ENCODE results near the gene EEF1AKMT2. TPM values are rescaled to one million over a fixed set of nuclear protein-coding genes. Genes with fewer than 3 reads are reported as not detected.
A peak's percentile ranks its signal among the peaks of the same experiment; 100 is the strongest.

Gene EEF1AKMT2
- total RNA-seq, 1 experiment from 2014 or later: 21.6 TPM

DNA sequence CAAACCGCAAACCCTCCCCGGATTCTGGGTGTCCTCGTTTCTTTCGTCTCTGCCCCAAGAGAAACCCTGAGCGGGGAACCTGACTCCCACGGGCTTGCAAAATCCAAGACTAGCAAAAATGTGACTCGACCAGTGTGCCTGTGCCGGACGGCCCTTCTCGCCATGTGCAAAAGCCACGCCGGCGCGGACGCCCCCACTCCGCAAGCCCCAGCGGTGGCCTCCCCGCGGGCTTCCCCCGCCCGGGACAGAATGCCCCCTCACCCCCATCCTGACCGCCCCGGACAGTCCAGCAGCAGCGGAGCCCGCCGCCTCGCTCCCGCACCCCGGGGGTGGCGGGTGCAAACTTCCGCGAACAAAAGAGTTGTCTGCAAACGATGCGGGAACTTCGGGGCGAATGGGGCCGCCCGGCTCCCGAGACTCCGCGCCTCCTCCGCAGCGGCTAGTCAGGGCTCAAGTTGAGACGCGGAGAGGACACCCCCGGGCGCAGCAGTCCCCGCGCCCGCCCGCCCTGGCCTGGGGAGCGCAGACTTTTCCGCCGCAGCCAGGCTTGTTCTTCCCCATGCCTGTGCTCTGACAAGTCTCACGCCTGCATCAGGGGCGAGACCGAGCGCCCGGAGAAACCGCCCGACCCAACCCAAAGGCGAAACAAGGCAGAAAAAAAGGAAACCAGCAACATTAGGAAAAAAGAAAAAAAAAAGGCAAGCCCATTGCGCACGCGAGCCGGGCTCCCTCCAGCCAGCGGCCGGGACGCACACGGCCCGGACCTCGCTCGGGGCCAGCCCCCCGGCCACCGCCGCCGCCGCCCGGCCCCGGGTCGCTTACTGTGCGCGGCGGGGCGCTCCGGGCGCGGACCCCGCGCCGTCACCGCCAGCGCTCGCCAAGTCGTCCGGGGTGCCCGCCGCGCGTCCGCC is 48.2 kb downstream of the EEF1AKMT2 start (continued):
- TF ChIP-seq, protein P1, sequence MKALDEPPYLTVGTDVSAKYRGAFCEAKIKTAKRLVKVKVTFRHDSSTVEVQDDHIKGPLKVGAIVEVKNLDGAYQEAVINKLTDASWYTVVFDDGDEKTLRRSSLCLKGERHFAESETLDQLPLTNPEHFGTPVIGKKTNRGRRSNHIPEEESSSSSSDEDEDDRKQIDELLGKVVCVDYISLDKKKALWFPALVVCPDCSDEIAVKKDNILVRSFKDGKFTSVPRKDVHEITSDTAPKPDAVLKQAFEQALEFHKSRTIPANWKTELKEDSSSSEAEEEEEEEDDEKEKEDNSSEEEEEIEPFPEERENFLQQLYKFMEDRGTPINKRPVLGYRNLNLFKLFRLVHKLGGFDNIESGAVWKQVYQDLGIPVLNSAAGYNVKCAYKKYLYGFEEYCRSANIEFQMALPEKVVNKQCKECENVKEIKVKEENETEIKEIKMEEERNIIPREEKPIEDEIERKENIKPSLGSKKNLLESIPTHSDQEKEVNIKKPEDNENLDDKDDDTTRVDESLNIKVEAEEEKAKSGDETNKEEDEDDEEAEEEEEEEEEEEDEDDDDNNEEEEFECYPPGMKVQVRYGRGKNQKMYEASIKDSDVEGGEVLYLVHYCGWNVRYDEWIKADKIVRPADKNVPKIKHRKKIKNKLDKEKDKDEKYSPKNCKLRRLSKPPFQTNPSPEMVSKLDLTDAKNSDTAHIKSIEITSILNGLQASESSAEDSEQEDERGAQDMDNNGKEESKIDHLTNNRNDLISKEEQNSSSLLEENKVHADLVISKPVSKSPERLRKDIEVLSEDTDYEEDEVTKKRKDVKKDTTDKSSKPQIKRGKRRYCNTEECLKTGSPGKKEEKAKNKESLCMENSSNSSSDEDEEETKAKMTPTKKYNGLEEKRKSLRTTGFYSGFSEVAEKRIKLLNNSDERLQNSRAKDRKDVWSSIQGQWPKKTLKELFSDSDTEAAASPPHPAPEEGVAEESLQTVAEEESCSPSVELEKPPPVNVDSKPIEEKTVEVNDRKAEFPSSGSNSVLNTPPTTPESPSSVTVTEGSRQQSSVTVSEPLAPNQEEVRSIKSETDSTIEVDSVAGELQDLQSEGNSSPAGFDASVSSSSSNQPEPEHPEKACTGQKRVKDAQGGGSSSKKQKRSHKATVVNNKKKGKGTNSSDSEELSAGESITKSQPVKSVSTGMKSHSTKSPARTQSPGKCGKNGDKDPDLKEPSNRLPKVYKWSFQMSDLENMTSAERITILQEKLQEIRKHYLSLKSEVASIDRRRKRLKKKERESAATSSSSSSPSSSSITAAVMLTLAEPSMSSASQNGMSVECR (CRISPR knock-in tag; IDR thresholded peaks at IDR 0.05; ENCODE audit: borderline replicate concordance): peak; percentile 44; the same call in 1 of the 2 replicates
- TF ChIP-seq, protein P2, sequence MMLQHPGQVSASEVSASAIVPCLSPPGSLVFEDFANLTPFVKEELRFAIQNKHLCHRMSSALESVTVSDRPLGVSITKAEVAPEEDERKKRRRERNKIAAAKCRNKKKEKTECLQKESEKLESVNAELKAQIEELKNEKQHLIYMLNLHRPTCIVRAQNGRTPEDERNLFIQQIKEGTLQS (CRISPR knock-in tag; conservative IDR thresholded peaks at IDR 0.05): no peak

DNA sequence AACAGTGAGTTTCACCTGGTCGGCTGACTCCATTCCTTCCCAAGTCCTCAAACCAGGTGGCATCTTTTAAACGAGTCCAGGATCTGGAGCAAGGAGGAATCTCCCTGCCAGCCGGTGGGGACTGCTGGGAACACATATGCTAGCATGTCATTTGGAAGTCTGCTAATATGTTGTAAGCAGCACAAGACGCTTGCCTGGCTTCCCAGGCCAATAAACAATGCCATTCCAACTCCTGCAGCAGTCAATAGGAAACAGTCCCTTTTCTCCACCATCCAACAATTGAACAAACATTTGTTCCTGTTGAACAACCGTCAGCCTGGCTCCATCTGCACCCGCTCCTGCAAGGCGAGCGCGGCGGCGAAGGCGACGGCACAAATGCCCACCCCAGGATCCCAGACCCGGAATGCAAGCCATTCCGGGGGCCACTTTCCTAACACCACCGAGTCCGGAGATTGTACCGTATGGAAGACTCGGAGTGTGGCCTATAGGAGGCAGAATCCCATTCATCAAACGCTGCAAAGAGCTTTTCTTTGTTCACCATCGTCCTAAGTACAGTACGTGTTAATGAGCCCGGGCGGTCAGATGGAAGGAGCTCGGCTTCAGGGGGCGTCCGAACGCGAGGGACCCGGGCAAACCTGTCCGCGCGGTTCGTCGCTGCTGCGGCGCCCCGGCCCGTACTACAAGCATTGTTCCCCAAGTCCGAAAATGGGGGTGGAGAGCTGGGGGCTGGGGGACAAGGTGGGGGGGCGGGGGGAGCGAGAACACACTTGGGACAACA is 49.1 kb downstream of the EEF1AKMT2 start:
- H3K4me1 Mint-ChIP-seq: peaks cover 62% of the 10 kb centered on the region
- ChIA-PET CTCF (interaction anchor here (0.6 to 4.9 kb wide), 21 partner anchors 9 to 780 kb away, joined by 3 to 57 read pairs (median 5); no protein-coding TSS in a partner anchor), POLR2A (interaction anchor here (0.6 kb wide), 1 partner anchor 391 kb away, joined by 8 read pairs; no protein-coding TSS in a partner anchor)
- ATAC-seq (peak; percentile 7), DNase-seq (ENCODE audit: low spot score) (no peak)
- H3K4me3 Mint-ChIP-seq: peak overlapping the region; percentile 92
- H3K27ac Mint-ChIP-seq: peak overlapping the region; percentile 50; the same call in 1 of the 2 replicates
- TF ChIP-seq, protein P3, sequence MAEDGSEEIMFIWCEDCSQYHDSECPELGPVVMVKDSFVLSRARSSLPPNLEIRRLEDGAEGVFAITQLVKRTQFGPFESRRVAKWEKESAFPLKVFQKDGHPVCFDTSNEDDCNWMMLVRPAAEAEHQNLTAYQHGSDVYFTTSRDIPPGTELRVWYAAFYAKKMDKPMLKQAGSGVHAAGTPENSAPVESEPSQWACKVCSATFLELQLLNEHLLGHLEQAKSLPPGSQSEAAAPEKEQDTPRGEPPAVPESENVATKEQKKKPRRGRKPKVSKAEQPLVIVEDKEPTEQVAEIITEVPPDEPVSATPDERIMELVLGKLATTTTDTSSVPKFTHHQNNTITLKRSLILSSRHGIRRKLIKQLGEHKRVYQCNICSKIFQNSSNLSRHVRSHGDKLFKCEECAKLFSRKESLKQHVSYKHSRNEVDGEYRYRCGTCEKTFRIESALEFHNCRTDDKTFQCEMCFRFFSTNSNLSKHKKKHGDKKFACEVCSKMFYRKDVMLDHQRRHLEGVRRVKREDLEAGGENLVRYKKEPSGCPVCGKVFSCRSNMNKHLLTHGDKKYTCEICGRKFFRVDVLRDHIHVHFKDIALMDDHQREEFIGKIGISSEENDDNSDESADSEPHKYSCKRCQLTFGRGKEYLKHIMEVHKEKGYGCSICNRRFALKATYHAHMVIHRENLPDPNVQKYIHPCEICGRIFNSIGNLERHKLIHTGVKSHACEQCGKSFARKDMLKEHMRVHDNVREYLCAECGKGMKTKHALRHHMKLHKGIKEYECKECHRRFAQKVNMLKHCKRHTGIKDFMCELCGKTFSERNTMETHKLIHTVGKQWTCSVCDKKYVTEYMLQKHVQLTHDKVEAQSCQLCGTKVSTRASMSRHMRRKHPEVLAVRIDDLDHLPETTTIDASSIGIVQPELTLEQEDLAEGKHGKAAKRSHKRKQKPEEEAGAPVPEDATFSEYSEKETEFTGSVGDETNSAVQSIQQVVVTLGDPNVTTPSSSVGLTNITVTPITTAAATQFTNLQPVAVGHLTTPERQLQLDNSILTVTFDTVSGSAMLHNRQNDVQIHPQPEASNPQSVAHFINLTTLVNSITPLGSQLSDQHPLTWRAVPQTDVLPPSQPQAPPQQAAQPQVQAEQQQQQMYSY (CRISPR knock-in tag; IDR thresholded peaks at IDR 0.05): peak; percentile 49; the same call in 1 of the 2 replicates
- TF ChIP-seq, protein P4, sequence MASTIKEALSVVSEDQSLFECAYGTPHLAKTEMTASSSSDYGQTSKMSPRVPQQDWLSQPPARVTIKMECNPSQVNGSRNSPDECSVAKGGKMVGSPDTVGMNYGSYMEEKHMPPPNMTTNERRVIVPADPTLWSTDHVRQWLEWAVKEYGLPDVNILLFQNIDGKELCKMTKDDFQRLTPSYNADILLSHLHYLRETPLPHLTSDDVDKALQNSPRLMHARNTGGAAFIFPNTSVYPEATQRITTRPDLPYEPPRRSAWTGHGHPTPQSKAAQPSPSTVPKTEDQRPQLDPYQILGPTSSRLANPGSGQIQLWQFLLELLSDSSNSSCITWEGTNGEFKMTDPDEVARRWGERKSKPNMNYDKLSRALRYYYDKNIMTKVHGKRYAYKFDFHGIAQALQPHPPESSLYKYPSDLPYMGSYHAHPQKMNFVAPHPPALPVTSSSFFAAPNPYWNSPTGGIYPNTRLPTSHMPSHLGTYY (CRISPR knock-in tag; IDR thresholded peaks at IDR 0.05): no peak
- TF ChIP-seq ETV6 (CRISPR knock-in tag; IDR thresholded peaks at IDR 0.05): 0 out of 2 replicates have a peak, but pooled peaks have one; percentile 38
- peaks cover 19% of the 10 kb centered on the region for H3K27me3 Mint-ChIP-seq (ENCODE audit: low read depth)
- H3K9me3 Mint-ChIP-seq: no peaks in the 10 kb centered on the region
- no peaks in the 10 kb centered on the region for H3K36me3 Mint-ChIP-seq

DNA sequence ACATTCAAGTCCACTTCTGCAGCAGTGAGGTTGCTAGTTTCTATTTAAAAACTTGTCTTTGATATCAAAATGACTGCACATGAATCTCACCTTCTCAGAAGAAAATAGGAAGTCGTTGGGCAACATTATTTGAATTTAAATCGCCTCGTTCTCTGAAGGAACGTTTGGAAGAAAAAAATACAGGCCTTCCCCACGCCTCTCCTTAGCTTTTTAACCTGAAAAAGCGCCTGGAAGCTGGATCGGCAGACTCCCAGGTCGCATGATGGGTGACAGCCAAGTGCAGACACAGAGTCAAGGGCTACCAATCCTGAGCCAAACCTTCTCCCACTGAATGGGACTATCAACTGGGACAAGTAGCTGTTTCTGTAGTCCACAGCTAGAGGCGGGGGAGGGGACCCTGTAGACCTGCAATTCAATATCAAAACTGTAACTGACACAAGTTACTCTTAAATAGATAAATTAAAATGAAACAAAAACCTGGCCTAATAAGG is 49.7 kb downstream of the EEF1AKMT2 start:
- Mint-ChIP-seq H3K27me3 (ENCODE audit: low read depth) (peaks cover 19% of the 10 kb centered on the region), H3K9me3 (no peaks in the 10 kb centered on the region), H3K4me3 (peak overlapping the region; percentile 92), H3K27ac (no peak overlapping the region), H3K4me1 (peaks cover 68% of the 10 kb centered on the region), H3K36me3 (no peaks in the 10 kb centered on the region)
- CTCF ChIA-PET: interaction anchor here (0.7 to 4.9 kb wide), 66 partner anchors 8 to 780 kb away, joined by 3 to 57 read pairs (median 6); partner anchors contain the start of genes EEF1AKMT2 and LHPP
- TF ChIP-seq ZNF121 (CRISPR knock-in tag; IDR thresholded peaks at IDR 0.05) (no peak), SOX15 (CRISPR knock-in tag; IDR thresholded peaks at IDR 0.05) (no peak)
- POLR2A ChIA-PET: interaction anchor here (1.2 kb wide), 1 partner anchor 66 kb away, joined by 4 read pairs; no protein-coding TSS in a partner anchor
- ATAC-seq: no peak
- DNase-seq (ENCODE audit: low spot score): no peak

Measured in WTC11 (cell line).